Body of pancreas (tissue), 4 donors: ENCODE results near the gene SPIRE1.

ENCODE experiments used
- CTCF ChIP-seq, 7 experiments: fragments of 450-650 bp in 4 of 7; fragments of 200-600 bp in 3 of 7; sonication (generic) in 3 of 7; IDR thresholded peaks; one replicate each; pipeline ENCODE4 v1.5.1; 2016 to 2019; ENCODE audit warnings: antibody characterized with exemption in 7 of 7
- POLR2A ChIP-seq, 3 donors: fragments of 450-650 bp; IDR thresholded peaks; one replicate each; pipeline ENCODE4 v1.6.1; 2016; ENCODE audit warnings: antibody characterized with exemption in 3 of 3, mild to moderate bottlenecking in 2 of 3

GRCh38 chr18:12637901-12638643, 19.8 kb downstream of the SPIRE1 start:
- TF ChIP-seq CTCF (IDR thresholded peaks at IDR 0.05) (no peak), POLR2A (IDR thresholded peaks at IDR 0.05) (no peak)
